ENCODE measurements around the gene KDM8. TPM values are rescaled to one million over a fixed set of nuclear protein-coding genes. Genes with fewer than 3 reads are reported as not detected.

KDM8 gene
- total RNA-seq, 1 experiment from 2014 or later, result 5.1 TPM

DNA sequence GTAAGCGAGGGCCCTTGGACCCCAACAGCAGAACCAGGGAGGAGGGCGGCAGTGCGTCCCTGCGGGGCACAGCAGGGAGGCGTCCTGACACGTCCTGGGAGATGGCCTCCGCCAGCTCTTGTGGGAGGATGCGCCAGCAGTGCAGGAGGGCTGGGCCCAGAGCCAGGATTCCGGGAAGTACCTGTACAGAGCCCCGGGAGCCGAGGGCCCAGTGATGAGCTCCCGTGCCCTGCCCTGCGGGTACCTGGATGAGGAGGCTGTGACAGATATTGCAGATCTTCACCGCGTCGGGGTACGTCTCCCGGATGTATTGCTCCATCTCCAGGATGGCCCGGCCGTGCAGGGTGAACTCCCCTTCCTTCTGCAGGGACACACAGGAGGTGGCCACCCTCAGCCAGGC lies 23.1 kb downstream of the KDM8 start:
- no TSS peak for BruUV-seq (replicated peaks)
- no peaks in the 10 kb centered on the region for H3K9me2 ChIP-seq (ENCODE audit: insufficient read depth)
- no peaks in the 10 kb centered on the region for H3K79me2 ChIP-seq (ENCODE audit: low read depth)
- no peaks in the 10 kb centered on the region for H3K36me3 ChIP-seq (ENCODE audit: low read depth)
- no peak overlapping the region for H3K4me3 ChIP-seq
- no peaks in the 10 kb centered on the region for H4K20me1 ChIP-seq (ENCODE audit: insufficient read depth)
- no peaks in the 10 kb centered on the region for H3K9me3 ChIP-seq (ENCODE audit: insufficient read depth, low read depth)
- no peaks in the 10 kb centered on the region for H3F3A ChIP-seq (ENCODE audit: insufficient read depth, low read depth)
- H3K27ac ChIP-seq, result no peak overlapping the region
- CTCF ChIA-PET, result interaction anchor here (1.6 kb wide), 1 partner anchor 141 kb away, joined by 3 read pairs; no protein-coding TSS in a partner anchor
- no peak overlapping the region for H3K4me2 ChIP-seq
- no peak for DNase-seq
- intact Hi-C loops (cut with micrococcal nuclease; ENCODE audit: unreplicated experiment), result no loop called here
- H3K27me3 ChIP-seq (ENCODE audit: insufficient read depth, low read depth), result no peaks in the 10 kb centered on the region
- H3K4me1 ChIP-seq (replicated peaks; ENCODE audit: insufficient read depth), result no peaks in the 10 kb centered on the region
- H2AFZ ChIP-seq, result no peak overlapping the region
- no peak for TF ChIP-seq EZH2 (IDR thresholded peaks at IDR 0.05; ENCODE audit: low read depth)
- TF ChIP-seq, protein P1, sequence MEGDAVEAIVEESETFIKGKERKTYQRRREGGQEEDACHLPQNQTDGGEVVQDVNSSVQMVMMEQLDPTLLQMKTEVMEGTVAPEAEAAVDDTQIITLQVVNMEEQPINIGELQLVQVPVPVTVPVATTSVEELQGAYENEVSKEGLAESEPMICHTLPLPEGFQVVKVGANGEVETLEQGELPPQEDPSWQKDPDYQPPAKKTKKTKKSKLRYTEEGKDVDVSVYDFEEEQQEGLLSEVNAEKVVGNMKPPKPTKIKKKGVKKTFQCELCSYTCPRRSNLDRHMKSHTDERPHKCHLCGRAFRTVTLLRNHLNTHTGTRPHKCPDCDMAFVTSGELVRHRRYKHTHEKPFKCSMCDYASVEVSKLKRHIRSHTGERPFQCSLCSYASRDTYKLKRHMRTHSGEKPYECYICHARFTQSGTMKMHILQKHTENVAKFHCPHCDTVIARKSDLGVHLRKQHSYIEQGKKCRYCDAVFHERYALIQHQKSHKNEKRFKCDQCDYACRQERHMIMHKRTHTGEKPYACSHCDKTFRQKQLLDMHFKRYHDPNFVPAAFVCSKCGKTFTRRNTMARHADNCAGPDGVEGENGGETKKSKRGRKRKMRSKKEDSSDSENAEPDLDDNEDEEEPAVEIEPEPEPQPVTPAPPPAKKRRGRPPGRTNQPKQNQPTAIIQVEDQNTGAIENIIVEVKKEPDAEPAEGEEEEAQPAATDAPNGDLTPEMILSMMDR (conservative IDR thresholded peaks at IDR 0.05), result no peak
- POLR2A ChIA-PET (ENCODE audit: unreplicated experiment), result no interaction called here

DNA sequence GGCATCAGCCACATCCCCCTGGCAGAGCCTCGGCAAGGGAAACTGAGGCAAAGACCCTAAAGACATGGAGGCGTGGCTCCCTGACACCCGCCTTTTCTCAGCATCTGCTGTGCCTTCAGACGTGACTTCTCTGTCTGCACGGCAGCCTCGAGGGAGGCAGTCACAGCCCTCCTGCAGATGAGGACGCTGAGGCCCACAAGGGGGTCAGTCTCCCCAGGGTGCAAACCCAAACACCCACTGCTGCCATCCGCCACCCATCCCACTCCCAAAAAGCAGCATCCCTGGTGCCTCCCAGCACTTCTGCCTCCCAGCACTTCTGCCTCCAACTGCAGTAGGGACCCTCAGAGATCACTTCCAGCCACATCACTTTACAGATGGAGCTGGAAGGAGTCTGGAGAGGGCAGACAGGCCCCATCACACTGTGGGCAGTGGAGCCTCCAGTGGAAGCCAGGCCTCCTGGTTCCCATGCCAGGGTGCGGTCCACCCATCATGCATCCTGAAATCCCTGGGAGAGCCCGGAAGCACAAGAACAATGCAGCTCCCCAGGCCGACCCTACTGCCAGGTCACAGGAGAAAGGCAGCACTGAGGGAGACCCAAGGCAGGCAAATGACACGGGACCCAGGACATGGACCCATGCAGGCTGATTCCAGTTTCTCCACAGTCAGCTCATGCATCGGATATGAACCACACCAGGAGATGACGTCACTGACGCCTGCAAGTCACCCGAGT lies 23.8 kb downstream of the KDM8 start:
- no peaks in the 10 kb centered on the region for H3K4me1 ChIP-seq (replicated peaks; ENCODE audit: insufficient read depth)
- no peaks in the 10 kb centered on the region for H3K79me2 ChIP-seq (ENCODE audit: low read depth)
- H2AFZ ChIP-seq, result no peak overlapping the region
- DNase-seq, result no peak
- no peaks in the 10 kb centered on the region for H3K36me3 ChIP-seq (ENCODE audit: low read depth)
- BruUV-seq (replicated peaks), result no TSS peak
- no peaks in the 10 kb centered on the region for H3F3A ChIP-seq (ENCODE audit: insufficient read depth, low read depth)
- H3K4me3 ChIP-seq, result no peak overlapping the region
- TF ChIP-seq, protein P1 (conservative IDR thresholded peaks at IDR 0.05), result no peak
- no peak for TF ChIP-seq EZH2 (IDR thresholded peaks at IDR 0.05; ENCODE audit: low read depth)
- H3K4me2 ChIP-seq, result no peak overlapping the region
- ChIA-PET POLR2A (ENCODE audit: unreplicated experiment) (no interaction called here), CTCF (interaction anchor here (1.6 kb wide), 1 partner anchor 140 kb away, joined by 3 read pairs; no protein-coding TSS in a partner anchor)
- H3K9me3 ChIP-seq (ENCODE audit: insufficient read depth, low read depth), result no peaks in the 10 kb centered on the region
- no peak overlapping the region for H3K27ac ChIP-seq
- no peaks in the 10 kb centered on the region for H3K27me3 ChIP-seq (ENCODE audit: insufficient read depth, low read depth)
- H4K20me1 ChIP-seq (ENCODE audit: insufficient read depth), result no peaks in the 10 kb centered on the region
- intact Hi-C loops (cut with micrococcal nuclease; ENCODE audit: unreplicated experiment), result no loop called here
- no peaks in the 10 kb centered on the region for H3K9me2 ChIP-seq (ENCODE audit: insufficient read depth)

DNA sequence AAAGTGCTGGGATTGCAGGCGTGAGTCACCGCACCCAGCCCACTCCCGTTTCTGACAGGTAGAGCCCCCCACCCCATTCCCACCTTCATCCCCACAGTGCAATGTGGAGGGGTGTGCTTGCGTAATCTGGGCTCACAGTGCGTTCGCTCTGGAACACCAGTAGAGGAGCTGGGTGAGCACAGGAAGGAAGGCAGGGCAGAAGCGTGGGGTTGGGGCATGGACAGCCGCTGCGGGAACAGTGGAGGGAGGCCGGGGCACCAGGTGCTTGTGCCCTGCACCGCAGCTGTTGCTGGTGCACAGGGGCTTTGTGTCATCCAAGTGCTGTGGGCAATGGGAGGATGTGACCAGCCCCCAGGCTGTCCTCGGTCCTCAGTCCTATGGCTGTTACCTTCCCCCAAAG lies 24.7 kb downstream of the KDM8 start:
- no peaks in the 10 kb centered on the region for H3F3A ChIP-seq (ENCODE audit: insufficient read depth, low read depth)
- H3K9me3 ChIP-seq (ENCODE audit: insufficient read depth, low read depth), result no peaks in the 10 kb centered on the region
- no peak for DNase-seq
- intact Hi-C loops (cut with micrococcal nuclease; ENCODE audit: unreplicated experiment), result no loop called here
- CTCF ChIA-PET, result no interaction called here
- BruUV-seq (replicated peaks), result no TSS peak
- POLR2A ChIA-PET (ENCODE audit: unreplicated experiment), result no interaction called here
- no peaks in the 10 kb centered on the region for H3K27me3 ChIP-seq (ENCODE audit: insufficient read depth, low read depth)
- H3K4me3 ChIP-seq, result no peak overlapping the region
- H3K36me3 ChIP-seq (ENCODE audit: low read depth), result 0 out of 2 replicates have a peak, but pooled peaks cover 9% of the 10 kb centered on the region
- no peak overlapping the region for H2AFZ ChIP-seq
- H4K20me1 ChIP-seq (ENCODE audit: insufficient read depth), result no peaks in the 10 kb centered on the region
- H3K27ac ChIP-seq, result no peak overlapping the region
- no peak overlapping the region for H3K4me2 ChIP-seq
- no peaks in the 10 kb centered on the region for H3K9me2 ChIP-seq (ENCODE audit: insufficient read depth)
- no peaks in the 10 kb centered on the region for H3K4me1 ChIP-seq (replicated peaks; ENCODE audit: insufficient read depth)
- no peak for TF ChIP-seq EZH2 (IDR thresholded peaks at IDR 0.05; ENCODE audit: low read depth)
- TF ChIP-seq, protein P1 (conservative IDR thresholded peaks at IDR 0.05), result no peak
- H3K79me2 ChIP-seq (ENCODE audit: low read depth), result no peaks in the 10 kb centered on the region

All from PC-9 (cell line).